ENCODE results near the gene RAMP2. TPM values are rescaled to one million over a fixed set of nuclear protein-coding genes. Genes with fewer than 3 reads are reported as not detected.
"Not testable (repeated sequence)": the region's sequence is repeated elsewhere in the genome, so short reads cannot be mapped to it uniquely, and the experiment has no call there.

The RAMP2 gene
- 69.2 TPM for polyA plus RNA-seq (ENCODE audit: insufficient read length)

GRCh38 chr17:42760652-42761581, at the start of gene RAMP2:
TSS of gene RAMP2 (plus strand) at chr17:42761227. CDS start at chr17:42761262, 35 bp downstream.
- no peak for DNase-seq

DNA sequence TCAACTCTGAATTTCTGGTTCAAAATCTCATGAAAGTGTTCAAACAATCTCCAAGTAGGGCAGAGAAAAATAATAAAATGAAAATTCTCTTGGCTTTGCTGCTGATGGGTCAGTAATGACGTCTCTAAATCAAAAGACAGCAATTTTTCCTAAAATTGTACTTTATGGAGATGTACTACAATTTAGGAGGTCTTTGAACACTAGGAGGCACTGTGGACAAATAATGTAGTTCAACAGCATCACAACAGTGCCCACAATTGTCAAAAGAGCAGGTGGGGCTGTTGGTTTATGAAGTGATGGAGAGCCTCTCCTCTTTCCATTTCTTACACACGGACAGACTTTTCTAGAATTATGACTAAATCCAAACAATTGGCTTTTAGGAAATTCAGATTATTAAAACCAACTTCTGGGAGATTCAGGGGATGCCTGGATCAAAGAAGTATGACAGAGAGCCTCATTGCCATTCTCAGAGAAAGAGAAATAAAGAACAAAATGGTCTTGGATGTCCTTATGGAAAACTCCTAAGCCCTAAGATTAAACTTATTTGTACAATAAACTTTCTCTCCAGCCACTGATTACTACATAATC, 39.9 kb upstream of the RAMP2 start:
- DNase-seq: peak; percentile 63

- DNase-seq: no peak
Measured at GRCh38 chr17:42723636-42724035, 37.4 kb upstream of the RAMP2 start.

- DNase-seq: no peak
Measured at GRCh38 chr17:42725143-42725542, 35.9 kb upstream of the RAMP2 start.

GRCh38 chr17:42740699-42741098, 20.3 kb upstream of the RAMP2 start:
- no peak for DNase-seq

DNA sequence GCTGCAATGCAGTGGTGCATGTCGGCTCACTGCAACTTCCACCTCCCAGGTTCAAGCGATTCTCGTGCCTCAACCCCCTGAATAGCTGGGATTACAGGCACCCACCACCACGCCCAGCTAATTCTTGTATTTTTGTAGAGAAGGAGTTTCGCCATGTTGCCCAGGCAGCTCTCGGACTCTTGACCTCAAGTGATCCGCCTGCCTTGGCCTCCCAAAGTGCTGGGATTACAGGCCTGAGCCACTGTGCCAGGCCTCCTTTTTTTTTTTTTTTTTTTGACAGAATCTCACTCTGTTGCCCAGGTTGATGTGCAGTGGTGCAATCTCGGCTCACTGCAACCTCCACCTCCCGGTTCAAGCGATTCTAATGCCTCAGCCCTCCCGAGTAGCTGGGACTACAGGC, 18.1 kb upstream of the RAMP2 start:
- not testable (repeated sequence) for DNase-seq

DNA sequence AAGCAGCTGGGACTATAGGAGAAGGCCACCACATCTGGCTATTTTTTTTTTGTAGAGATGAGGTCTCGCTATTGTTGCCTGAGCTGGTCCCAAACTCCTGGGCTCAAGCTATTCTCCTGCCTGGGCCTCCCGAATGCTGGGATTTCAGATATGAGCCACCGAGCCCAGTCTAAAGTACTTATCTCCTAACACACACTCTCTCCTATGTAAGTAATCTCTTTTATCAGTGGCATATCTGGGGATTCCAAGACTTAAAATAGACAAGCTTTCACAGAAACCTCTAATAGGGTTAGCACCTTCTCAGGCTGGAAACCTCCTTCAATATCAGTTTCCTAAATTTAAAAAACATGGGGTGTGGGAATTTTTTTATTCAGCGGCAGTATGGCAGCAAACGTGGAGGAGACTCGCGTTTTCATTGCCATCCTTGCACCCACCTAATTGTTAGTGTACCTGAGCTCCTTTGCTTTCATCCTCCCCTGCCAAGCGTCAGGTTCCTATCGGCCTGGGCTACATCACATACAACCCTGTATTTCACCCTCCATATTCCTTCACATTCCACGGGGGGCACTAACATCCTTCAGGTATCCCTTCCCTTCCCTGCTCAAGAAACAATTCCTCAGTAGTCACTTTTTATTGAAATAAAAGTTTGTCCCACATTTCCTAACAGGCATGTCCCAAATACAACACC, 17.3 kb upstream of the RAMP2 start:
- DNase-seq: no peak

DNA sequence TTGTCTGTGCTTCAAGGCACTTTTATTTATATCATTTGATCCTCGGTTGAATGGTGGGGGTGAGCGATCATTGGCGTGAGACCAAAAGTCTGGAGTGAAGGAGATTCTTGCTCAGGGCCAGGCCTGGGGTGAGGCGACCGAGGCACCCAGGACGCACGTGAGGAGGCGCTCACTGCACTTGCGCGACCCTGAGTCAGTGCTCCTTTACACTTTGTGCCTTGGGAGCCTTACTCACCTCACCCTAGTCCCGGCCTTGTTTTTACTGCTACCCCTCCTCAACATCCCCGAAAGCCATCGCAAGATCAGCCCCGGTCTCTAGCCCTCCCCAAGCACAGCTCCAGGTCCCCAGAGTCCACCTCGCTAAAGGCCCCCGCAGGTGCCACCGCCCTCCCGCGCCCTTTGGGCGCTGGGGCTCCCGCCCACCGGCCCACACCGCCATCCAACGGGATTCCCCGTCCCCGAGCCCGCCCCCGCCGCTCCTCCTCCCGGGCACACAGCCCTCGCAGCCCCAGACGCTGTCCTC, 16.7 kb upstream of the RAMP2 start:
- no peak for DNase-seq

GRCh38 chr17:42744806-42745617, 16.0 kb upstream of the RAMP2 start, which contains the start of gene EZH1:
TSS of gene EZH1 (minus strand) at chr17:42745040. CDS start at chr17:42728941, 16,099 bp downstream.
- peak; percentile 94 for DNase-seq

DNA sequence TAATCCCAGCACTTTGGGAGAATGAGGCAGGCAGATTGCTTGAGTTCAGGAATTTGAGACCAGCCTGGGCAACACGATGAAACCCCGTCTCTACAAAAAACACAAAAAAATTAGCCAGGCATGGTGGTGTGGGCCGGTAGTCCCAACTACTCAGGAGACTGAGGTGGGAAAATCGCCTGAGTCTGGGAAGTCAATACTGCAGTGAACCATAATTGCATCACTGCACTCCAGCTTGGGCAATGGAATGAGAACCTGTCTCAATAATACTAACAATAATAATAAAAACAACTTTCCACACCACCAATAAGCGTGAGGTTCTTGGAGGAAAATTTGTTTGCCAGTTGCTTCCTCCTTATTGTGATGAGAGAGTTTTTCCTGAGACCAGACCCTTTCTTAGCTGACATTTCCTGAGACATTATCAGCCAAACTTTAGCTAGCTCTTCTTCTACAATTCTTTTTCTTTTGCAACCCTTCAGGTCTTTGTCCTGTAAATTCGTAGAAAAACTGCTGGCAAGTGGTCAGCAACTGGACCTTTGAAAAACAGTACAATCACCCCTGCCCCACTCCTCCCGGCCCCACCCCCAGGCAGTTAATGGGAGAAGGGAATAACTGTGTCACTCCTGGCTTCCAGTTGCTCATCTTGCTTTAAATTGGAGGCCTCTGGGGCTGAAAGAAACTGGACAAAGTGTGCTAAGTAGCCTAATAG, 12.7 kb upstream of the RAMP2 start:
- no peak for DNase-seq

GRCh38 chr17:42748908-42749798, 11.9 kb upstream of the RAMP2 start:
- no peak for DNase-seq

DNA sequence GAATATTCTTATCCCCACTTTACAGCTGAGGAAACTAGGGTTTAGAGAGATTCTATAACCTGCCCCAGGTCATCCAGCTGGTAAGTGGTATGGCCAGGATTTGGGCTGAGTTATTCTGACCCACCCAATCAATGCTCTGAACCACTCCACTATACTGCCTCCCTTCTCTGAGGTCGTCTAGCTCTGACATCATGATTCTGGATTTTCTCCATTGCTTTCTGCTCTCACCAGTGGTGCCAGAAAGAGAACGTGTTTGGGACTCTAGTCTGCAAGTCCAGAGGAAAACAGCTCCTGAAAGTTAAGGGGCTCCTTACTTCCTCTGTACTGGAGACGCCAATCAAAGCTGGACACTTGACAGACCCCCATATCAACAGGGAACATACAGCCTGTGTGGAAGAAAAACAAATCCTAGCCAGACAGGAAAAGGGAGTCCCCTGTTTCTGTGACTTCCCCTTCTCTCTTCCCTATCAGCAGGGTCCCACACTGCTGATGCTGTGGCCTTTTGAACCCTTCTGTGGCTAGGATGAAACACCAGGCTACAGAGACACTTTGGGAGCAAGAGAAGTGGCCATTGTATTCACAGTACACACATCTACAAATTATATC, 10.2 kb upstream of the RAMP2 start:
- no peak for DNase-seq

GRCh38 chr17:42751628-42752027, 9.4 kb upstream of the RAMP2 start:
- no peak for DNase-seq

DNA sequence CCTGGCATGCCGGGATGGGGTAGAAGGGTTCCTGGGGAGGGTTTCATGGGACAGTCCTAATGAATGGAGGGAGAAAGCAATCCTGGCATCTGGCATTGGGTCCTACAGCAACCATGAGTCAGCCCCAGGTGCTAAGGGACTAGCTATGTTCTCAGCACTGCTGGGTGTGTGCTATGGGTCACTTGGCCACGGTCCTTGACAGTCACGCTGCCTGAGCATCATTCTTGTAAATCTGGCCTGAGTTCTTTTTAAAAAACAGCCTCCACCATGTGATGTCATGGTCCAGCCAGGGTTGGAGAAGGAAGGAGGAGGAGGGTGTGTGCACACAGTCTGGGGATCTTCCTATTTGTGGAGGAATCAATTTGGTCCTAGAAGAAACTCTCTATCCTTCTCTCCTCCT, 6.2 kb upstream of the RAMP2 start:
- DNase-seq: no peak

GRCh38 chr17:42759982-42760651, 910 bp upstream of the RAMP2 start:
- DNase-seq: no peak

DNA sequence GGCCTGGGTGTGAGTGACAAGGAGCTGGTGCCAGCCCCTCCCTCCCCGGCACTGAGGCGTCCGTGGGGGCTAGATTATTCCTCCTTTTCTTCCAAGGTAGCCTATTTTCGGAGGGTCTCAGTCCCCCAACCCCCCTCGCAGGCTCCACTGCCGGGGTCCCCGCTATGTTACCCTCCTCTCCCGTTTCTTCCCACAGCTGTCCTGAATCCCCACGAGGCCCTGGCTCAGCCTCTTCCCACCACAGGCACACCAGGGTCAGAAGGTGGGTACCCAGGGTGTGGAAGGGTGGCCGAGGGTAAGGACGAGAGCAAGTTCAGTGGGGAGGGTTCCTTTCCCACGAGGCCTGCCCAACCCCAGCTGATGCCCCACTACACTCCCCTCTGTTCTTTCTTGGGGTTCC, 611 bp downstream of the RAMP2 start:
- no peak for DNase-seq

- no peak for DNase-seq
Measured at GRCh38 chr17:42766124-42766523, 5.1 kb downstream of the RAMP2 start.

DNA sequence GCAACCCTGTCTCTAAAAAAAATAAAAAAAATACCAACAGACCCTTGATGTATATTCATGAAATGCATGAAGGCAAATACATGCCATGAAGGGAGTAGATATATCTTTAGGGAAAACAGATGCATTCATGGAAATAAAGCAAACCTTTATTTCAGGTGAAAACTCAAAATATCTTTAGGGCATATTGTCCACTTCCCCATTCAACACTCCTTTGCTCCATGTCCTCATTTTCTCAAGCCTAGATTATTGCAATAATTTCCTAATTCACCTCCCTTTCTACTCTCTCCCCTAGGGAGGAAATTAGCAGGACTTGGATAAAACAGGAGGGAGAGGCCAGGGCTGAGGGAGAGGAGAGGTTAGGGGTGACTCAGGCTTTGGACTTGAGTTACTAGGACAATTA, 6.5 kb downstream of the RAMP2 start:
- no peak for DNase-seq

DNA sequence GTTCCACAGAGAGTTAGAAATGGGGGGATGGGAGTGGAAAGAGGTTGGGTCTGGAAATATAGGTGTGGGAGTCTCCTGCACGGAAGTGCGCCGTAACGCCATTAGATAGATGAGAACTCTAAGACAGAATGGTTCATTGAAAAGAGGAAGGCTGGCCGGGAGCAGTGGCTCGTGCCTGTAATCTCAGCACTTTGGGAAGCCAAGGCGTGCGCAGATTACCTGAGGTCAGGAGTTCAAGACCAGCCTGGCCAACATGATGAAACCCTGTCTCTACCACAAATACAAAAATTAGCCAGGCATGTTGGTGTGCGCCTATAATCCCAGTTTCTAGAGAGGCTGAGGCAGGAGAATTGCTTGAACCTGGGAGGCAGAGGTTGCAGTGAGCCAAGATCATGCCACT, 7.0 kb downstream of the RAMP2 start:
- DNase-seq: not testable (repeated sequence)

All from hindlimb muscle (tissue), 1 donor.